Putamen (tissue), 1 donor: ENCODE results near the gene ELMO2.
A peak's percentile ranks its signal among the peaks of the same experiment; 100 is the strongest.

Experiments
- DNase-seq: peaks from one replicate; pipeline ENCODE4 v3.0.0-alpha.2; 2016; ENCODE audit warnings: low spot score

ELMO2 gene

DNA sequence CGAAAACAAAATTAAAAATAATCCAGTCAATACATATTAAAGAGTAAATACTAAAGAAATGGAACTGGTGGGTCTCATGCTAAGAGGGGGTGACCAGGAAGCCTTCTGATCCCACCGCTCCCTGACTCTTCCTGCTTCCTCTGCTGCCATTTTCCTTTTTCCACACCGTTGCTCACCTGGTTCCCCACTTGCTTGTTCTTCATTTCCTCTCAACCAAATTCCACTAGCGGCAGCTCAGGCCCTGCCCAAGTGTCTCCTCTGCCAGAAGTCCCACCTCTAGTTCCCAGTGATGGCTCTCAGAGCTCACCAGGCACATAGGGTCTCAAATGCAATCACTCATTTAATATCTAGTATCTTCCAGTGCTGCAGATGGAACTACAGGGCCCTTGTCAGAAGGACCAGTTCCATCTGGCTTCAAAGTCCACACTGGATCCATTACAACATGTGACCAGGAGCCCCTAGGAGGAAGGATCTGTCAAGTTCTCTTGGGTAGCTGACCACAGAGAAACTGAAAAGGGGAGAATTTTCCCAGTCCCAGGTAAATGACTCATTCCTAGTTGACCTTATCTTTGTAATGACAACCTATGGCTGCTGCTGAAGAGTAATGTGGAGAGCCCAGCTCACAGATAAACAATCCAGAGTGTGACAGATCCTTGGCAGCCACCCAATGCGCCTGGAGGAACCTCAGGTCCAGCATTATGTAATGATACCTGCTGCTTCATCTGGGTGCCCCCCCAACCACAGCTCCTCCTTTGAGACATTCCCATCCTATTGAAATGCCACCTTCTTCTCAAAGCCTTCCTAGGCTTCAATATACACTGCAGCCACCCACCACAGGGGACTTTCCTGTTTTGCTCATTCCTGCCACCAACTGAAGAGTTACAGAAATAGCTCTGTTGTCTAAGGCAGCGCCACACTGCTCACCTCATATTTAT lies 38.2 kb downstream of the ELMO2 start:
- DNase-seq = no peak

- DNase-seq = no peak
These were observed 39.2 kb downstream of the ELMO2 start for GRCh38 chr20:46367234-46367633.

GRCh38 chr20:46366826-46367225 lies 39.6 kb downstream of the ELMO2 start:
- DNase-seq = no peak

- DNase-seq = no peak
These were observed 40.8 kb downstream of the ELMO2 start for GRCh38 chr20:46365487-46366220.

- peak; percentile 78 for DNase-seq
These were observed 41.5 kb downstream of the ELMO2 start for GRCh38 chr20:46364670-46365486.

DNA sequence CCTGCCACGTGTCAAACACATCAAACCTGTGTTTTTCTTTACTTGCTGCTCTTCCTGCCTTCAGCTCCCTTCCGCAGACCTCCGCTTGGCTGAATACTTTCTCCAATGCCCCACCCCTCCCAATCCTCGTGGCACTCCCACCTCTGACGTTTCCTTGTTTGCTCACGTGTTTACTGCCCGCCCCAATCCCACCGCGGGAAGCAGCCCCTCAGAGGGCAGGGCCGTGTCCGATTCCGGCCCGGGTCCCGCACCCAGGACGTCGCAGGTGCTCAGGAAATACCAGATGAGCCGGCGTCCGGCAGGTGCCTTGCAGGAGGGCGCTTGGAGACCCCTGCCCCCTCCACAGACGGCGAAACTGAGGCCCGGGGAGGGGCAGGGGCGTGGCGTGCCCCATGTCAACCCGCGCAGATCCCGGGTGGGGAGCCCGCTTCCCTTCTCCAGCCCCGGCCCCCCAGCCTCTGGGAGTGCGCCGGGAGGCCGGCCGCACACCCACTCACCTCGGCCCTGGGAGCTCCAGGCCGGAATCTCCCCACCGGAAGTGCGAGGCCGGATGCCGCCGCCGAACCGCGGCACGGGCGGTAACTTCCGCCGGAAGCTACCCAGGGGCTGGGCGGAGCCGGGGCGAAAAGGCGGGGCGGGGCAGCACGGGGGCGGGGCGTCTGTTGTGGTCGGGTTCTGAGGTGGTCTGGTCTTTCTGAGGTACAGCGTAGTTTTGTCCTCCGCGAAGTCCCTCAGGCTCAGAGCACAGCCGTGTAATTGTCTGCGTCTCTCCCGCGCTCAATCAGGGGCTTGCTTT lies 42.3 kb downstream of the ELMO2 start:
- DNase-seq = peak; percentile 85

DNA sequence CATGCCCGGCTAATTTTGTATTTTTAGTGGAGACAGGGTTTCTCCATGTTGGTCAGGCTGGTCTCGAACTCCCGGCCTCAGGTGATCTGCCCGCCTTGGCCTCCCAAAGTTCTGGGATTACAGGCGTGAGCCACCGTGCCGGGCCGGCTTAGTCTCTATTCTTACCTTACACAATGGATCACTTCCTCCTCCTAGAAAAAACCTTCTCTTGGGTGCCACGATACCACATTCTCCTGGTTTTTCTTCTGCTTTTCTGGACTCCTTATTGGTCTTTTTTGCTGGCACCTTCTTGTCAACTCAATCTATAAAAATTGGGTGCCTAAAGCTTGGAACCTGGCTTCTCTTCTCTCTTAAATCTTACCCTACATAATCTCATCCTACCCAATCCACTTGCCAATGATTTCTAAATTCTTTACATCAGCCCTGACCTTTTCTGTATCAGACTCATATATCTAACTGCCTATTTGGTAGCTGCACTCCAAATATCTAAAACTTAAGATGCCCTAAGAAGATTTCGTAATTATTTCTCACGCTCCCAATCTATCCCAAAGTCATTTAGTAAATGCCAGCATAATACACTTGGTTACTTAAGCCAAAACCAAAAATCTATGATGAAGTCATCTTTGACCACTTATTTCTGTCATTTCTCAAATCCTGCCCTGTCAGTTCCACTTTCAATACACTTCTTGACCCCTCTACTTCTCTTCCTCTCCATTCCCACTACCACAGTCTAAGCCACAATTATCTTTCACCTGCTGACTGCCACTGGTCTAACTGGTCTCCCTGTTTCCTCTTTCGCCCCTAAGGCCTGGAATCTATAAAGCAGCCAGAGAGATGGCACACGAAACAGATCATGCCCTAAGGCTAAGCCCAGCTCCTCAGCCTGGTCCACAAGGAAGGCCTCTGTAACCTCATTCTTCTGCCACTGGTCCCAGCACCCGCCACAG lies 43.2 kb downstream of the ELMO2 start:
- DNase-seq = no peak

- DNase-seq = no peak
These were observed 44.6 kb downstream of the ELMO2 start for GRCh38 chr20:46361811-46362210.

GRCh38 chr20:46361381-46361780 lies 45.0 kb downstream of the ELMO2 start:
- DNase-seq = no peak

DNA sequence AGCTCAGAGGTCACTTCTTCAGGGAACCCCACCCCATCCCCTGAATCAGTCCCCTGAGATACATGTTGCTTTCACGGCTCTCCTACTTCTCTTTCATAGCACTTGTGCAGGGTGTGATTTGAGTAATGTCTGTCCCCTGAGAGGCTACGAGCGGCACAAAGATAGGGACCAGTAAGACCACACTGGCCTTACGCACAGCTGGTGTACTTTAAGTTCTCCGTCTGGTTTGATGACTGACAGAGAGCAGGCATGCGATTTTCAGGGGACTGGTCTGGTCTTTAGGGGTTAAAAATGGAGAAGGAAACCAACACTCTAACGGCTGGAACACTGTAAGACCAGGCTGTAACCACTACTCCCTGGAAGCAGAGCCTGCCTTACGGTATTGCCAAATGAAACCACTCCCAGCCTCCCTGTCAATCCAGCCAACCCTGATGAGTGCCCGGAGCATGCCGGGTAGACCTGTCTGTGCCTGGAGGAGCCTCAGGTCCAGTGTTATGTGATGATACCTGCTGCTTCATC lies 47.1 kb downstream of the ELMO2 start:
- no peak for DNase-seq

- no peak for DNase-seq
These were observed 47.9 kb downstream of the ELMO2 start for GRCh38 chr20:46358346-46359058.

DNA sequence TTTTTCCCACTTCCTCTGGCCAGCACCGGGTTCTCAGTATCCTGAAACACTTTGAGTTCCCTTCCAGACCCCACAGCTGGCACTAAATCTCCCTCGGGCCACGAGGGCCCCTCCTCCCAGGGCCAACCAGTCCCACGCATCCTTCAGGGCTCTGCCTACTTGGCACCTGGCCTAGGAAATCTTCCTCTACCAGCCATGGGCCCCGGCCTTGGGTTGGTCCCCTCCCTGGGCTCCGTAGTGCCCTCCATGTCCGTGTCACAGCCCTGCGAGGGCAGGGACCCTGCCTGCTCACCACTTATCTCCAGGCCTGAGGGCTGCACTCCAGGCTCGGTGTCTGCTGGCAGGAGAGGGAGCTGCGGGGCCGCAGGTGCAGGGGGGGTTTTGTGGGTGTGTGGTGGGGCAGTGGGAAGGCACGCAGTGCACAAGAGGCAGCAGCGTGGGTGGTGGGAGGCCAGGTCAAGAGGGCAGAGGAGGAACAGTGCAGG lies 49.3 kb downstream of the ELMO2 start:
- no peak for DNase-seq

- no peak for DNase-seq
These were observed 50.0 kb downstream of the ELMO2 start for GRCh38 chr20:46356195-46357029.

DNA sequence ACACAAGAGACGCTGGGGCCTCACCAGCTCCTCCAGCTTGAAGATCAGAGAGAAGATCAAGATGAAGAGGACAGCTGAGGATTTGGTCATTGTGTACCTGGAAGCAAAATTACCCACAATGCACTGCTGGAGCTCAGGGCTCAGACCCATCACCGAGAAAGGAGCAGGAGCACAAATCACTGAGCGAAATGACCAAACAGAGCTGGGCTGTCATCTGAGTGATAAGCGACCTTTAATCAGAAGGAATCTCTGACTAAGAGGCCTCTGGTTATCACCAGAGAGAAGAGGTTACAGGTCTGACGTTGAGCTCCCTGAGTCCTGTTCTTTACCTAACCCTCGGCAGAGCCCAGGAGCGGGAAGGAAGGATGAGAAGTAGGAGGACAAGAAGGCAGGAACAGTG lies 50.6 kb downstream of the ELMO2 start:
- DNase-seq = no peak

DNA sequence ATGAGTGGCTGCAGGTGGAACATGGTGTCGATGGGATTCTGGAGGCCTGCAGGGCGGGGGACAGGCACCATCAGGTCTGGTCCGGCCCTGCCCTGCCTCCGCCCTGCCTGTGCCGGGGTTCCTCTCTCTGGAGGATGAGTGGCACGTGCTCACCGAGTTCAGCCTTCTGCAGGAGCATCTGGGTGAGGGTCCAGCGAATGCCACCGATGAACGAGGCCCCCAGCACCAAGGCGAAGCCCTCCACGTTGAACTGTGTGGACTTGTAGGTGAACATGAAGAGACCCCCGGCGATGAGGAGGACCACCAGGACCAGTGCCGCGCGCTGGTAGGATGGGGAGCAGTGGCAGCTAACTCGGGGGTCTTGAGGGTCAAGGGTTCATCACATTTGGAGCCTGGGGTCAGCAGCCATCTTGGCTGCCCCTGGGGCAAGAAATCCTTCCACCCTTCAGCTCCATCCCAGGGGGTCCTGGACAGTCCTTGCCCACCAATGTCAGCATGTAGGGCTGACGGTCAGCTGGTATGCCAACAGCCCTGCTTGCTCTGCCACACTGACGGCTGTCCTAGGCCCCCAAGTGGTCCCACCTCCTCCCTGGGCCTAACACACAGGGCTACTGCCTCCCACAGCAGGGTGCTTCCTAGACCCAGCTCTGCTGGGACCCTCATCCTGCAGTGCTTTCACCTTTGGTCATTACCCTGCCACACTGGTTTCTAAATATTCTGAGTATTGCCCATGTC lies 51.3 kb downstream of the ELMO2 start:
- no peak for DNase-seq

DNA sequence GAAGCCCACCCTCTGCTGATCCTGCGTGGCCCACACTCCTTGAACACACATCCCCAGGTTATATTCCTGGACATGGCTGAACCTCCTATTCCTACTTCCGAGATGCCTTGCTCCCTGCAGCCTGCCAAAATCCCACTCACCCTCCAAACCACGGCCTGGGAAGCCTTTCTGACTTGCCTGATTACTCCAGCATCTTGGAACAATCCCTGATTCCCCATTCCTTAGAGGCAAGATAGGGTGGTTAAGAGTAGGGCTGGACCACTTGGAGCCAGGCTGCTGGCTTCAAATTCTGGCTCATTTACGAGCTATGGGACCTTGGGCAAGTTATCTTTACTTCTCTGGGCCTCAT lies 52.2 kb downstream of the ELMO2 start:
- DNase-seq = no peak

- DNase-seq = no peak
These were observed 52.8 kb downstream of the ELMO2 start for GRCh38 chr20:46353500-46354206.
